Neural progenitor cell (in vitro differentiated cells): ENCODE data around the gene GAB3. TPM values are rescaled to one million over a fixed set of nuclear protein-coding genes. Genes with fewer than 3 reads are reported as not detected.

Experiments used
- DNase-seq: peaks from one replicate; pipeline ENCODE4 v3.0.0-alpha.2; 2016; ENCODE audit warnings: low spot score
- H2AFZ ChIP-seq: fragments of 200-600 bp; sonication (generic); replicated peaks from 2 replicates; pipeline ENCODE4 v1.6.1; 2016; ENCODE audit warnings: antibody characterized with exemption
- H3F3A ChIP-seq: fragments of 200-600 bp; sonication (generic); 2 replicates; pipeline ENCODE4 v1.6.1; 2016; ENCODE audit warnings: antibody characterized with exemption, low read depth
- H3K27ac ChIP-seq: fragments of 200-600 bp; sonication (generic); 2 replicates; pipeline ENCODE4 v1.5.1; 2016; ENCODE audit warnings: mild to moderate bottlenecking
- H3K27me3 ChIP-seq: fragments of 200-600 bp; sonication (generic); 2 replicates; pipeline ENCODE4 v1.6.1; 2016; ENCODE audit warnings: mild to moderate bottlenecking, moderate library complexity
- H3K36me3 ChIP-seq: fragments of 200-600 bp; sonication (generic); 2 replicates; pipeline ENCODE4 v1.5.1; 2016
- H3K4me1 ChIP-seq: fragments of 200-600 bp; sonication (generic); 2 replicates; pipeline ENCODE4 v1.6.1; 2016; ENCODE audit warnings: mixed run types
- H3K4me2 ChIP-seq: fragments of 200-600 bp; sonication (generic); 2 replicates; pipeline ENCODE4 v1.6.1; 2016
- H3K4me3 ChIP-seq: fragments of 200-600 bp; sonication (generic); 2 replicates; pipeline ENCODE4 v1.5.1; 2016
- H3K79me2 ChIP-seq: fragments of 200-600 bp; sonication (generic); 2 replicates; pipeline ENCODE4 v1.6.1; 2016; ENCODE audit warnings: low read depth
- H3K9ac ChIP-seq: fragments of 200-600 bp; sonication (generic); 2 replicates; pipeline ENCODE4 v1.6.1; 2016
- H3K9me3 ChIP-seq: fragments of 200-600 bp; sonication (generic); 2 replicates; pipeline ENCODE4 v1.5.1; 2016; ENCODE audit warnings: low read depth
- H4K20me1 ChIP-seq: fragments of 200-600 bp; sonication (generic); 2 replicates; pipeline ENCODE4 v1.6.1; 2016; ENCODE audit warnings: low read depth
- H3K27ac Mint-ChIP-seq: 3 replicates; pipeline ENCODE4 v1.8.0; 2021; ENCODE audit warnings: mixed read lengths
- H3K27me3 Mint-ChIP-seq: 2 replicates; pipeline ENCODE4 v1.8.0; 2022; ENCODE audit warnings: low read depth, mild to moderate bottlenecking, inconsistent platforms, moderate library complexity, mixed read lengths; ENCODE audit not compliant: insufficient read depth
- H3K36me3 Mint-ChIP-seq: 3 replicates; pipeline ENCODE4 v1.8.0; 2021; ENCODE audit warnings: mixed read lengths
- H3K4me1 Mint-ChIP-seq: 3 replicates; pipeline ENCODE4 v1.8.0; 2021; ENCODE audit warnings: mixed read lengths
- H3K4me3 Mint-ChIP-seq: 3 replicates; pipeline ENCODE4 v1.8.0; 2021; ENCODE audit warnings: mild to moderate bottlenecking, moderate library complexity, mixed read lengths
- H3K9me3 Mint-ChIP-seq: 3 replicates; pipeline ENCODE4 v1.8.0; 2020; ENCODE audit warnings: mixed read lengths
- EZH2 ChIP-seq: fragments of 200-600 bp; sonication (generic); IDR thresholded peaks from 2 replicates; pipeline ENCODE4 v1.6.1; 2017; ENCODE audit warnings: antibody characterized with exemption, mild to moderate bottlenecking, moderate library complexity
- EZH2phosphoT487 ChIP-seq: fragments of 200-600 bp; sonication (generic); IDR thresholded peaks from 2 replicates; pipeline ENCODE4 v1.6.1; 2017; ENCODE audit warnings: antibody characterized with exemption
- total RNA-seq: library from RNA; depleted of rRNA; stranded (reverse); fragments of >200 nt; gene quantifications from 2 replicates; pipeline ENCODE4 v1.2.3, GENCODE V29; 2015; ENCODE audit warnings: low replicate concordance
- TF ChIP-seq, protein P1 (sequence below): fragments of 200-600 bp; sonication (generic); IDR thresholded peaks from 2 replicates; pipeline ENCODE4 v1.5.1; 2017; ENCODE audit warnings: antibody characterized with exemption, mild to moderate bottlenecking

GAB3 gene
- total RNA-seq, 1 donor from 2014 or later, result not detected

DNA sequence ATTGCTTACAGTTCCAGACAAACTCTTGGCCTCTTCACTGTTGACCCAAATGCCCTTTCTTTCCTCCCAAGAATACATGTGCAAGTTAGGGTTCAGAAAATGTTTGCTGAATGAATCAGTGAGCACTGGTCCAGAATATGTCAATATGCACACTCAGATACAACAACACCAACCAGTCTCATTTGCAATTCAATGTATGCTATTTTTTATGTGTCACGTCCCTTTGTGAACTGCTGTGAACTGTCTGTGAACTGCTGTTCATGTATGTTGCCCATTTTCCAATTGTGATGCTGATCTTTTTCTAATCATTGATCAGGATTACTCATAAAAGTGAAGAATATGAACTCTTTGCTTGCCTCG is 17.8 kb downstream of the GAB3 start:
- H3K27me3 Mint-ChIP-seq, result no peaks in the 10 kb centered on the region
- H3K27ac ChIP-seq, result no peak overlapping the region
- H3K9ac ChIP-seq, result no peak overlapping the region

GRCh38 chrX:154732421-154733065 is 18.3 kb downstream of the GAB3 start:
- Mint-ChIP-seq H3K4me1 (no peaks in the 10 kb centered on the region), H3K27ac (no peak overlapping the region), H3K27me3 (no peaks in the 10 kb centered on the region), H3K36me3 (no peaks in the 10 kb centered on the region), H3K4me3 (no peak overlapping the region), H3K9me3 (peaks cover 2% of the 10 kb centered on the region)
- no peaks in the 10 kb centered on the region for H3F3A ChIP-seq
- H3K4me3 ChIP-seq, result no peak overlapping the region
- H3K27ac ChIP-seq, result no peak overlapping the region
- H3K36me3 ChIP-seq, result no peaks in the 10 kb centered on the region
- no peak overlapping the region for H3K9ac ChIP-seq
- no peak for DNase-seq
- no peak overlapping the region for H3K4me2 ChIP-seq
- H3K79me2 ChIP-seq, result no peaks in the 10 kb centered on the region
- no peak for TF ChIP-seq EZH2
- H3K4me1 ChIP-seq, result no peaks in the 10 kb centered on the region
- H3K27me3 ChIP-seq, result no peaks in the 10 kb centered on the region
- peaks cover 2% of the 10 kb centered on the region for H3K9me3 ChIP-seq
- H4K20me1 ChIP-seq, result no peaks in the 10 kb centered on the region
- H2AFZ ChIP-seq, result no peak overlapping the region

More for the DNA sequence above, 17.8 kb downstream of the GAB3 start:
- H3K4me1 ChIP-seq, result no peaks in the 10 kb centered on the region
- H2AFZ ChIP-seq, result no peak overlapping the region
- no peaks in the 10 kb centered on the region for H4K20me1 ChIP-seq
- no peaks in the 10 kb centered on the region for H3K36me3 ChIP-seq
- H3K27ac Mint-ChIP-seq, result no peak overlapping the region
- no peaks in the 10 kb centered on the region for H3K27me3 ChIP-seq
- no peaks in the 10 kb centered on the region for H3F3A ChIP-seq
- no peak overlapping the region for H3K4me3 ChIP-seq
- no peaks in the 10 kb centered on the region for H3K36me3 Mint-ChIP-seq
- no peak overlapping the region for H3K4me2 ChIP-seq
- H3K9me3 ChIP-seq, result peaks cover 2% of the 10 kb centered on the region
- no peak overlapping the region for H3K4me3 Mint-ChIP-seq
- DNase-seq, result no peak
- no peaks in the 10 kb centered on the region for H3K79me2 ChIP-seq
- no peaks in the 10 kb centered on the region for H3K4me1 Mint-ChIP-seq
- TF ChIP-seq EZH2phosphoT487 (no peak), EZH2 (no peak)
- TF ChIP-seq, protein P1, sequence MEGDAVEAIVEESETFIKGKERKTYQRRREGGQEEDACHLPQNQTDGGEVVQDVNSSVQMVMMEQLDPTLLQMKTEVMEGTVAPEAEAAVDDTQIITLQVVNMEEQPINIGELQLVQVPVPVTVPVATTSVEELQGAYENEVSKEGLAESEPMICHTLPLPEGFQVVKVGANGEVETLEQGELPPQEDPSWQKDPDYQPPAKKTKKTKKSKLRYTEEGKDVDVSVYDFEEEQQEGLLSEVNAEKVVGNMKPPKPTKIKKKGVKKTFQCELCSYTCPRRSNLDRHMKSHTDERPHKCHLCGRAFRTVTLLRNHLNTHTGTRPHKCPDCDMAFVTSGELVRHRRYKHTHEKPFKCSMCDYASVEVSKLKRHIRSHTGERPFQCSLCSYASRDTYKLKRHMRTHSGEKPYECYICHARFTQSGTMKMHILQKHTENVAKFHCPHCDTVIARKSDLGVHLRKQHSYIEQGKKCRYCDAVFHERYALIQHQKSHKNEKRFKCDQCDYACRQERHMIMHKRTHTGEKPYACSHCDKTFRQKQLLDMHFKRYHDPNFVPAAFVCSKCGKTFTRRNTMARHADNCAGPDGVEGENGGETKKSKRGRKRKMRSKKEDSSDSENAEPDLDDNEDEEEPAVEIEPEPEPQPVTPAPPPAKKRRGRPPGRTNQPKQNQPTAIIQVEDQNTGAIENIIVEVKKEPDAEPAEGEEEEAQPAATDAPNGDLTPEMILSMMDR, result no peak
- peaks cover 2% of the 10 kb centered on the region for H3K9me3 Mint-ChIP-seq

DNA sequence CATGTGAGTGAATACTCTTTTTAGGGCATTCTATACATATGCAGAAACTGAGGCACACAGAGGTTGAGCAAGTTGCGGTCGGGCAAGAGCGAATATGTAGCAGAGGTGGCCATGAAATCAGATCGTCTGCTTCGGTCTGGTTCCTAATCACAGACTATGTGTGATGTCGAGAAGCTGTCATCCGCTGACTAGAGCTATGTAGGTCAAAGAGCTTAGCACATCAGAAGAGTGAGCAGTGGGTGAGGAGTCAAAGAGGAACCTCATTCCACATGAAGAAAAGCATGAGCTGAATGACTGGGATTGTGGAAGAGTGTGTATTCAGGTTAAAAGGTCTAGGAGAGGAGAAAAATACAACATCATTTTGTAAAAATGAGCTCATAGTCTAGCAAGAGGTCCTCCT is 19.0 kb downstream of the GAB3 start:
- Histone ChIP-seq H2AFZ (no peak overlapping the region), H3K27ac (no peak overlapping the region), H3K4me2 (no peak overlapping the region), H3K9ac (no peak overlapping the region), H3K27me3 (no peaks in the 10 kb centered on the region), H3F3A (no peaks in the 10 kb centered on the region), H4K20me1 (no peaks in the 10 kb centered on the region), H3K9me3 (peaks cover 2% of the 10 kb centered on the region), H3K4me3 (no peak overlapping the region), H3K79me2 (no peaks in the 10 kb centered on the region), H3K4me1 (no peaks in the 10 kb centered on the region), H3K36me3 (no peaks in the 10 kb centered on the region)
- H3K27me3 Mint-ChIP-seq, result no peaks in the 10 kb centered on the region
- peaks cover 2% of the 10 kb centered on the region for H3K9me3 Mint-ChIP-seq
- H3K4me3 Mint-ChIP-seq, result no peak overlapping the region
- TF ChIP-seq EZH2 (no peak), EZH2phosphoT487 (no peak)
- TF ChIP-seq, protein P1, result no peak
- H3K36me3 Mint-ChIP-seq, result no peaks in the 10 kb centered on the region
- H3K4me1 Mint-ChIP-seq, result no peaks in the 10 kb centered on the region
- no peak for DNase-seq
- H3K27ac Mint-ChIP-seq, result no peak overlapping the region

- H3K4me3 ChIP-seq, result no peak overlapping the region
Observed at GRCh38 chrX:154731184-154731583, 19.7 kb downstream of the GAB3 start.

More at GRCh38 chrX:154731184-154731583, 19.7 kb downstream of the GAB3 start:
- no peaks in the 10 kb centered on the region for H4K20me1 ChIP-seq
- H3K4me2 ChIP-seq, result no peak overlapping the region
- Mint-ChIP-seq H3K27me3 (no peaks in the 10 kb centered on the region), H3K4me3 (no peak overlapping the region), H3K4me1 (no peaks in the 10 kb centered on the region), H3K9me3 (peaks cover 2% of the 10 kb centered on the region), H3K36me3 (no peaks in the 10 kb centered on the region), H3K27ac (no peak overlapping the region)
- no peak overlapping the region for H2AFZ ChIP-seq
- no peaks in the 10 kb centered on the region for H3F3A ChIP-seq
- peaks cover 2% of the 10 kb centered on the region for H3K9me3 ChIP-seq
- no peak for TF ChIP-seq EZH2phosphoT487
- TF ChIP-seq EZH2, result no peak
- TF ChIP-seq, protein P1, result no peak
- H3K79me2 ChIP-seq, result no peaks in the 10 kb centered on the region
- DNase-seq, result no peak
- H3K27ac ChIP-seq, result no peak overlapping the region
- H3K27me3 ChIP-seq, result no peaks in the 10 kb centered on the region
- no peaks in the 10 kb centered on the region for H3K36me3 ChIP-seq
- H3K9ac ChIP-seq, result no peak overlapping the region
- no peaks in the 10 kb centered on the region for H3K4me1 ChIP-seq
